Left ventricle myocardium inferior (tissue), 1 donor: Measurements from ENCODE around the gene GTPBP8. TPM values are rescaled to one million over a fixed set of nuclear protein-coding genes. Genes with fewer than 3 reads are reported as not detected.

Experiments used
- DNase-seq: peaks from one replicate; pipeline ENCODE4 v3.0.0-alpha.2; 2020
- H3K27ac ChIP-seq: fragments of 200-600 bp; replicated peaks from 2 replicates; pipeline ENCODE4 v1.8.0; 2021
- H3K27me3 ChIP-seq: fragments of 200-600 bp; 2 replicates; pipeline ENCODE4 v1.8.0; 2021; ENCODE audit warnings: low read depth
- H3K36me3 ChIP-seq: fragments of 200-600 bp; 2 replicates; pipeline ENCODE4 v1.8.0; 2021
- H3K4me1 ChIP-seq: fragments of 200-600 bp; 2 replicates; pipeline ENCODE4 v1.8.0; 2021
- H3K4me3 ChIP-seq: fragments of 200-600 bp; 2 replicates; pipeline ENCODE4 v1.8.0; 2021; ENCODE audit warnings: mild to moderate bottlenecking, moderate library complexity
- H3K9me3 ChIP-seq: fragments of 200-600 bp; replicated peaks from 2 replicates; pipeline ENCODE4 v1.8.0; 2021
- intact Hi-C: fragments of 100-400 bp; cut with micrococcal nuclease; formaldehyde crosslinking; loops from one replicate; pipeline ENCODE4 v1.11.0; 2022
- total RNA-seq: library from RNA; stranded (reverse); fragmentation: NEBNext Ultra II Directional; extraction: Animal tissue kit (Norgen Biotek cat#: 25700); gene quantifications from one replicate; pipeline ENCODE4 v1.2.1, GENCODE V29; 2021
- TF ChIP-seq, protein P1 (sequence below): fragments of 200-600 bp; IDR thresholded peaks from 2 replicates; pipeline ENCODE4 v1.8.0; 2021; ENCODE audit warnings: antibody characterized with exemption, mild to moderate bottlenecking, borderline replicate concordance
- donor health status: DM: no; HTN: yes; CAD: no; lungs with severe emphysema.

The GTPBP8 gene
- total RNA-seq, 1 donor from 2014 or later = 28.5 TPM

DNA sequence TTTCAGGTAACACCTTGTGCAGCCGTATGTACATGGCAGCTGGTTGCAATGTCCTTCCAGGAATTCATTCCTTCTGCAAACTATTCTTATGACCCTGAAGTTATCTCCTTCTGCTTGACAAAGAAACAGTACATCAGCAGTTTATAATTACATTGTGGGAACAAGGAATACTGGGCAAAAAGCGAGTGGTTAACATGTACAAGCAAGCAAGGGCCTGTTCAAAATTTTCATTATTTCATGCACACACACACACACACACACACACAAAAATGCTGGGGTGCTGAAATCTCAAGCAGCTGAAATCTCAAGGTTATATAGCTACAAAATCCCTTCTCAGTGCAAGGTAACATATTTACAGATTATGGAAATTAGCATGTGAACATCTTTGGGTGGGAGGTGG, 30.7 kb downstream of the GTPBP8 start:
- peaks cover 48% of the 10 kb centered on the region for H3K4me1 ChIP-seq
- intact Hi-C loops = no loop called here

DNA sequence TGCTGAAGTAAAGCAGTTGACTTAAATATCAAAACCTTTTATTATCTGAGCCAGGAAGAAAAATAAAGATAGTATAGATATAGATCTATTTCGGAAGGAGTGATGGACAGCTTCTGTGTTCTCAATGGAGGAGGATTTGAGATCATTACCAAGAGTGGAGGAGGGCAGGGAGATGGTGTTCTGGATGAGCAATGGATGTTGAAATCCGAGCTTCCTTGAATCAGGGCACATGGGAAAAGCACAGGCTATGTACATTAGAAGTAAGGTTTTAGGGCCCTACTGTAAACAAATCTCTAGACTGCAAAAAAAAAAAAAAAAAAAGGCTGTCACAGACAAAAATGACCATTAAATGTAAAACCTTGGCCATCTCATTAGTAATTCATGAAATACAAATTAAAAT, 43.2 kb downstream of the GTPBP8 start:
- no peak for DNase-seq
- Histone ChIP-seq H3K36me3 (no peaks in the 10 kb centered on the region), H3K27ac (no peak overlapping the region), H3K9me3 (no peaks in the 10 kb centered on the region), H3K4me3 (no peak overlapping the region), H3K27me3 (no peaks in the 10 kb centered on the region), H3K4me1 (no peaks in the 10 kb centered on the region)
- intact Hi-C loops = no loop called here
- TF ChIP-seq, protein P1, sequence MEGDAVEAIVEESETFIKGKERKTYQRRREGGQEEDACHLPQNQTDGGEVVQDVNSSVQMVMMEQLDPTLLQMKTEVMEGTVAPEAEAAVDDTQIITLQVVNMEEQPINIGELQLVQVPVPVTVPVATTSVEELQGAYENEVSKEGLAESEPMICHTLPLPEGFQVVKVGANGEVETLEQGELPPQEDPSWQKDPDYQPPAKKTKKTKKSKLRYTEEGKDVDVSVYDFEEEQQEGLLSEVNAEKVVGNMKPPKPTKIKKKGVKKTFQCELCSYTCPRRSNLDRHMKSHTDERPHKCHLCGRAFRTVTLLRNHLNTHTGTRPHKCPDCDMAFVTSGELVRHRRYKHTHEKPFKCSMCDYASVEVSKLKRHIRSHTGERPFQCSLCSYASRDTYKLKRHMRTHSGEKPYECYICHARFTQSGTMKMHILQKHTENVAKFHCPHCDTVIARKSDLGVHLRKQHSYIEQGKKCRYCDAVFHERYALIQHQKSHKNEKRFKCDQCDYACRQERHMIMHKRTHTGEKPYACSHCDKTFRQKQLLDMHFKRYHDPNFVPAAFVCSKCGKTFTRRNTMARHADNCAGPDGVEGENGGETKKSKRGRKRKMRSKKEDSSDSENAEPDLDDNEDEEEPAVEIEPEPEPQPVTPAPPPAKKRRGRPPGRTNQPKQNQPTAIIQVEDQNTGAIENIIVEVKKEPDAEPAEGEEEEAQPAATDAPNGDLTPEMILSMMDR = no peak

More for the DNA sequence above, 30.7 kb downstream of the GTPBP8 start:
- H3K36me3 ChIP-seq = peaks cover 6% of the 10 kb centered on the region
- H3K4me3 ChIP-seq = no peak overlapping the region
- no peak for DNase-seq
- H3K27ac ChIP-seq = no peak overlapping the region
- H3K27me3 ChIP-seq = no peaks in the 10 kb centered on the region
- TF ChIP-seq, protein P1 = no peak
- H3K9me3 ChIP-seq = no peaks in the 10 kb centered on the region

DNA sequence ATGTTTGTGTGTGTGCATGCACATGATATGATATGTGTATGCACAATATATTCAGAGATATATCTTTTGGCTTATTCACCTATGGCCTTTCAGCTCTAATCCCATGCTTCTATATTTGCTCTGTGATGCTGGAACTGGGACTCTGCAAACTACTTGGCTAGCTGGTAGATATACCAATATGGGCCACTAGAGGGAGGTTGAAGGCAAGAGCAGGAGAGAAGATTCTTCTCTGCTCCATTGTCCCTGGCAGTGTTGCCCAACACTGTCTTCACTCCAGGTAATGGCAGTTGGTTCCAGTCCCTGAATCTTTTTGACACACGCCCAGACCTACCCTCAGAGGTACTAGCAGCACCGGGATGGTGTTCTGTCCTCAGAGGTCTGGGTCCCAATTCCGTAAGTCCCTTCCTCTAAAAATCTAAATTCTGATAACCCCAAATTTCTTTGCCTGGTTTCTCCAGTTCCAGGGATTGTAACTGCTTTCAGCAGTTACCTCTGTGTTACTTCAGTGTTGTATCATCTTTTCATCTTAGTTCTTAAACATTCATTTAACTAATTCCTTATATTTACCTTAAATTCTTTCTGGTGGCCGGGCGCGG, 44.7 kb downstream of the GTPBP8 start:
- H3K36me3 ChIP-seq = no peaks in the 10 kb centered on the region
- no peaks in the 10 kb centered on the region for H3K4me1 ChIP-seq
- H3K4me3 ChIP-seq = no peak overlapping the region
- H3K27ac ChIP-seq = no peak overlapping the region
- DNase-seq = no peak
- intact Hi-C loops = no loop called here
- H3K27me3 ChIP-seq = no peaks in the 10 kb centered on the region
- no peaks in the 10 kb centered on the region for H3K9me3 ChIP-seq
- TF ChIP-seq, protein P1 = peak; percentile 86

DNA sequence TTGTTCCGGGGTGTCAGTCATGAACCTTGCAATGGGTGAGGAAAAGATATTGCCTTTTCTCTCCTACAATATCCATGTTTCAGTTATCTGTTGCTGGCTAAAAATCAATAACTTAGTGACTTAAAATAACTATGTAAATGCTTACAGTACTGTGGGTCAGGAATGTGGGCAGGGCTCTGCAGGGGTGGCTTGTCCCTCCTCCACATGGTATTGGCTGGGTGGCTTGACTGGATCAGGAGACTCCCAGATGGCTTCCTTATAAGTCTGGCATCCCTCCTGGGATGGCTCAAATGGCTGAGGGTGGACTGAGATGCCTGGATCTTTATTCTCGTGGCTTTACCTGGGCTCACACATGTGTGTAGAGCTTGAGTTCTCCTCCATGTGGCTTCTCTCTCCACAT, 47.5 kb downstream of the GTPBP8 start:
- no peak for DNase-seq
- H3K27ac ChIP-seq = no peak overlapping the region
- no peaks in the 10 kb centered on the region for H3K27me3 ChIP-seq
- H3K4me3 ChIP-seq = no peak overlapping the region
- H3K4me1 ChIP-seq = no peaks in the 10 kb centered on the region
- TF ChIP-seq, protein P1 = no peak
- intact Hi-C loops = no loop called here
- no peaks in the 10 kb centered on the region for H3K36me3 ChIP-seq
- H3K9me3 ChIP-seq = no peaks in the 10 kb centered on the region

DNA sequence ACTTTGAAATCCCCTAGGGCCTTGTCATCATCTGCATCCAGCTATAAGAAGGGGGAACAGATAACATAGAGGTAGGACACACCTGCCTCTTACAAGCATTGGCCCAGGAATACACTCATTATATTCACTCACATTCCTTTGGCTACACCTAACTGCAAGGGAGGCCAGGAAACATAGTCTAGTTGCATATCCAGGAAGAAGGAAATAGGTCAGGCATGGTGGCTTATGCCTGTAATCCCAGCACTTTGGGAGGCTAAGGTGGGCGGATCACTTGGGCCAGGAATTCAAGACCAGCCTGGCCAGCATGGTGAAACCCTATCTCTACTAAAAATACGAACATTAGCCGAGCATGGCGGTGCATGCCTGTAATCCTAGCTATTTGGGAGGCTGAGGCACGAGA, 48.8 kb downstream of the GTPBP8 start:
- intact Hi-C loops = no loop called here
- H3K4me3 ChIP-seq = no peak overlapping the region

More for the DNA sequence above, 48.8 kb downstream of the GTPBP8 start:
- DNase-seq = no peak
- Histone ChIP-seq H3K27ac (no peak overlapping the region), H3K36me3 (no peaks in the 10 kb centered on the region), H3K27me3 (no peaks in the 10 kb centered on the region), H3K9me3 (no peaks in the 10 kb centered on the region), H3K4me1 (no peaks in the 10 kb centered on the region)
- TF ChIP-seq, protein P1 = no peak
